ENCODE results near the gene OR10C1.
"Not testable (repeated sequence)": the region's sequence is repeated elsewhere in the genome, so short reads cannot be mapped to it uniquely, and the experiment has no call there.

Gene OR10C1

GRCh38 chr6:29439006-29439405 lies at the start of gene OR10C1:
OR10C1 (plus strand) TSS chr6:29439306; CDS start chr6:29440016, 710 bp downstream.
- DNase-seq, result no peak

GRCh38 chr6:29395331-29395730 lies 43.8 kb upstream of the OR10C1 start, which contains the start of gene OR12D2:
OR12D2 (plus strand) TSS chr6:29395631; CDS start chr6:29396700, 1,069 bp downstream.
- no peak for DNase-seq

- DNase-seq, result no peak
Observed at GRCh38 chr6:29399525-29399924, 39.6 kb upstream of the OR10C1 start.

- no peak for DNase-seq
Observed at GRCh38 chr6:29403801-29404200, 35.3 kb upstream of the OR10C1 start.

- no peak for DNase-seq
Observed at GRCh38 chr6:29414588-29414987, 24.5 kb upstream of the OR10C1 start, which contains the start of gene OR12D1. OR12D1 (plus strand) TSS chr6:29414928.

- DNase-seq, result no peak
Observed at GRCh38 chr6:29419516-29419915, 19.6 kb upstream of the OR10C1 start.

- no peak for DNase-seq
Observed at GRCh38 chr6:29424168-29424567, 14.9 kb upstream of the OR10C1 start.

GRCh38 chr6:29424575-29424974 lies 14.5 kb upstream of the OR10C1 start:
- no peak for DNase-seq

GRCh38 chr6:29425075-29425474 lies 14.0 kb upstream of the OR10C1 start:
- no peak for DNase-seq

- DNase-seq, result no peak
Observed at GRCh38 chr6:29426654-29427053, 12.5 kb upstream of the OR10C1 start.

- DNase-seq, result not testable (repeated sequence)
Observed at GRCh38 chr6:29436730-29437129, 2.4 kb upstream of the OR10C1 start.

- DNase-seq, result no peak
Observed at GRCh38 chr6:29442719-29443118, 3.6 kb downstream of the OR10C1 start.

GRCh38 chr6:29444031-29444430 lies 4.9 kb downstream of the OR10C1 start:
- not testable (repeated sequence) for DNase-seq

- no peak for DNase-seq
Observed at GRCh38 chr6:29447670-29448069, 8.6 kb downstream of the OR10C1 start.

GRCh38 chr6:29451471-29452193 lies 12.5 kb downstream of the OR10C1 start:
- no peak for DNase-seq

GRCh38 chr6:29456971-29457370 lies 17.9 kb downstream of the OR10C1 start, which contains the start of the genes OR11A1 and OR2H1:
OR11A1 (minus strand) TSS chr6:29457071; CDS start chr6:29427641, 29,430 bp downstream.
OR2H1 (plus strand) TSS chr6:29457155; CDS start chr6:29461770, 4,615 bp downstream.
- DNase-seq, result no peak

- no peak for DNase-seq
Observed at GRCh38 chr6:29461021-29461814, 22.1 kb downstream of the OR10C1 start.

GRCh38 chr6:29462022-29462421 lies 22.9 kb downstream of the OR10C1 start:
- no peak for DNase-seq

GRCh38 chr6:29465279-29465678 lies 26.2 kb downstream of the OR10C1 start:
- DNase-seq, result no peak

GRCh38 chr6:29465801-29466200 lies 26.7 kb downstream of the OR10C1 start:
- no peak for DNase-seq

- no peak for DNase-seq
Observed at GRCh38 chr6:29466241-29466640, 27.1 kb downstream of the OR10C1 start.

- DNase-seq, result no peak
Observed at GRCh38 chr6:29474996-29475395, 35.9 kb downstream of the OR10C1 start.

- no peak for DNase-seq
Observed at GRCh38 chr6:29477923-29478450, 38.9 kb downstream of the OR10C1 start.

GRCh38 chr6:29478740-29479139 lies 39.6 kb downstream of the OR10C1 start:
- no peak for DNase-seq

Data from stimulated activated naive CD4-positive, alpha-beta T cell treated with Interleukin-2 at 50 U/mL for 16 hours (primary cell).